GM18870 (cell line): ENCODE measurements around the gene FOXC2.

Experiments used
- ATAC-seq: cut with Tn5 transposase; IDR thresholded peaks from one replicate; pipeline ENCODE4 v1.9.1; 2021; ENCODE audit warnings: moderate library complexity; ENCODE audit not compliant: unreplicated experiment

FOXC2 gene

GRCh38 chr16:86566601-86566965 is at the start of gene FOXC2:
TSS of gene FOXC2 (plus strand) at chr16:86566829. CDS start at chr16:86567336, 507 bp downstream.
- ATAC-seq, result no peak

GRCh38 chr16:86517033-86517432 is 49.6 kb upstream of the FOXC2 start:
- no peak for ATAC-seq

- no peak for ATAC-seq
These were observed 48.9 kb upstream of the FOXC2 start for GRCh38 chr16:86517652-86518258.

- ATAC-seq, result no peak
These were observed 47.5 kb upstream of the FOXC2 start for GRCh38 chr16:86519007-86519648.

- no peak for ATAC-seq
These were observed 46.8 kb upstream of the FOXC2 start for GRCh38 chr16:86519649-86520316.

GRCh38 chr16:86520317-86521210 is 46.1 kb upstream of the FOXC2 start:
- ATAC-seq, result no peak

GRCh38 chr16:86521236-86522197 is 45.1 kb upstream of the FOXC2 start:
- no peak for ATAC-seq

- ATAC-seq, result no peak
These were observed 44.0 kb upstream of the FOXC2 start for GRCh38 chr16:86522634-86523033.

GRCh38 chr16:86523166-86523740 is 43.4 kb upstream of the FOXC2 start:
- ATAC-seq, result no peak

GRCh38 chr16:86524029-86524428 is 42.6 kb upstream of the FOXC2 start:
- no peak for ATAC-seq

- no peak for ATAC-seq
These were observed 40.9 kb upstream of the FOXC2 start for GRCh38 chr16:86525696-86526095.

GRCh38 chr16:86527366-86527765 is 39.3 kb upstream of the FOXC2 start:
- ATAC-seq, result no peak

GRCh38 chr16:86528061-86528929 is 38.3 kb upstream of the FOXC2 start:
- ATAC-seq, result no peak

- ATAC-seq, result no peak
These were observed 37.5 kb upstream of the FOXC2 start for GRCh38 chr16:86529160-86529559.

GRCh38 chr16:86530251-86531190 is 36.1 kb upstream of the FOXC2 start:
- no peak for ATAC-seq

- ATAC-seq, result no peak
These were observed 35.5 kb upstream of the FOXC2 start for GRCh38 chr16:86531191-86531545.

- ATAC-seq, result no peak
These were observed 34.7 kb upstream of the FOXC2 start for GRCh38 chr16:86531641-86532525.
